HG03520 (cell line): ENCODE measurements around the gene PSME1.

Source experiments
- ATAC-seq: cut with Tn5 transposase; IDR thresholded peaks from one replicate; pipeline ENCODE4 v1.9.1; 2021; ENCODE audit warnings: mild to moderate bottlenecking, moderate library complexity; ENCODE audit not compliant: unreplicated experiment

Gene PSME1

GRCh38 chr14:24145690-24146452, 9.9 kb downstream of the PSME1 start:
- no peak for ATAC-seq

DNA sequence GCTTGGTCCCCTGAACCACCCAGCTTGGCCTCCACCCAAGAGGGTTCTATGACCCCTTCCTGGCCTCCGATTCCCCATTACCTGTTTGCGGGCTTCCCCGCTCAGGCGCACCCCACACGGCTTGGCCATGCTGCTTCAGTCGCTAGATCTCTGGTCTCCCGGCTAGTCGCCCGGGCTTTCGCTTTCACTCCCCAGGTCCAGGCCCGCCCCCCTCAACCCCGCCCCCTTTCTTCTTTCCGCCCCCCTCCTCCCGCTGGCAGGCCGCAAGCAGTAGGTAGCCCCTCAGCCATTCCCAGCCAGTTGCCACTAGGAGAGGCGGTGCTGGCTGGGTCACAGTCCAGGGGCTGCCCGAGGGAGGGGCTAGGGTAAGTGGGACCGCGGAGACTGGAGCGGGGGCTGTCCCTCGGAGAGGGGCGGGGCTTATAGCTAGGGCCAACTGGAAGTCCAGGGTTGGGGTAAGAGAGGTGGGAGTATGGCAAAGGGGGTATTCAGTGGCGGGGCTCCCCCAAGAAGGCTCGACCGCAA, 10.5 kb downstream of the PSME1 start, which contains the start of gene PSME2:
Gene PSME2, minus strand, starts transcription at position 158 of the 525 bp plus-strand sequence. Its CDS starts 29 bp downstream, at position 129.
- peak; percentile 54 for ATAC-seq

DNA sequence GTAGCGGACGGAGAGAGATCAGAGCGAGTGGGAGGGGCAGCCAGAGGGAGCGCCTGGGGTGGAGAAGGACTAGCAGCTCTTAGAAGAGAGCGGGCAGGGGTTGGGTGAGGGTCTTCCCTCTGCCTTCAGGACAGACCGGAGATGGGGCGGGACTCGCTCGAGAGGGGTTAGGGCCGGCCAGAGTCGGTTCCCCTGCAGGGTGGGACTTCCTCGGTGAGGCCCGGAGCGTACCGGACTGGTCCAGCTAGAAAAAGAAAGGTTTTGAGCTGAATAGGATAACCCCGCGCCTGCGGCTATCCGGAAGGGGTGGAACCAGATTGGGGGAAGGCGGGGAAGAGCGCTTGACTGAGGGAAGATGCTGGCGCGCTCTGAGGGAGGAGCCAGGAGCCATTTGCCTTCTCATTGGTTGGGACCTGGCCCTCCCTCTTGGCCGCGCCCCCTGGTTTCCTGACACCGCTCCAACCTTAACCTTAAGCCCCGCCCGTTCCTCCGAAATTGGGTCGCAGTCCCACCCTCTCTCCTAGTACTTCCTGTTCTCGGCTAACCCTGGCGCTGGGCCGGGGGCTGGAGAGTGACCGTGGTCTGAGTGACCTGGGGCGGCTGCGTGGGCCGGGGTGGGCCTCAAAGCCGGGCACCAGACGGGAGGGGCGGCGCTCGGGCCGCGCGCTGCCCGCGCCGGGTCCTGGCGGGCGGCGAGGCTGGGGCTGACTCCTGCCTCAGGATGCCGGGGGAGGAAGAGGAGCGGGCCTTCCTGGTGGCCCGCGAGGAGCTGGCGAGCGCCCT, 11.2 kb downstream of the PSME1 start, which contains the start of gene RNF31:
Gene RNF31, plus strand, starts transcription at position 521 of the 783 bp plus-strand sequence. Its CDS starts 201 bp downstream, at position 722.
- ATAC-seq: peak; percentile 81

DNA sequence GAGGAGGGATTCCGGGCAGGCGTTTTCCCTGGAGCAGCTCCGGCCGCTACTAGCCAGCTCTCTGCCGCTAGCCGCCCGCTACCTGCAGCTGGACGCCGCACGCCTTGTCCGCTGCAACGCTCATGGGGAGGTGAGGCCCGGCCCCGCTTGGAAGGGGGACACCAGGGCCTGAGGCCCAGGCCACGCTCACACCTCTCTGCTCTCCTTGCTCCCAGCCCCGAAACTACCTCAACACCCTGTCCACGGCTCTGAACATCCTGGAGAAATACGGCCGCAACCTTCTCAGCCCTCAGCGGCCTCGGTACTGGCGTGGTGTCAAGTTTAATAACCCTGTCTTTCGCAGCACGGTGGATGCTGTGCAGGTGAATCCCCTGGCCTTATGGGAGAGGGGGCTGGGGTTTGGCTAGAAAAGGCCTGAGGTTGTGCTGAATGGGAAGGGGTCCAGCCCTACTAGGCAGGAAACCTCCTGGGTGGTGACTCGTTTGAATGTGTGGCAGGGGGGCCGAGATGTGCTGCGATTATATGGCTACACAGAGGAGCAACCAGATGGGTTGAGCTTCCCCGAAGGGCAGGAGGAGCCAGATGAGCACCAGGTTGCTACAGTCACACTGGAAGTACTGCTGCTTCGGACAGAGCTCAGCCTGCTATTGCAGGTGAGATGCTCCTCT, 11.9 kb downstream of the PSME1 start:
- no peak for ATAC-seq

DNA sequence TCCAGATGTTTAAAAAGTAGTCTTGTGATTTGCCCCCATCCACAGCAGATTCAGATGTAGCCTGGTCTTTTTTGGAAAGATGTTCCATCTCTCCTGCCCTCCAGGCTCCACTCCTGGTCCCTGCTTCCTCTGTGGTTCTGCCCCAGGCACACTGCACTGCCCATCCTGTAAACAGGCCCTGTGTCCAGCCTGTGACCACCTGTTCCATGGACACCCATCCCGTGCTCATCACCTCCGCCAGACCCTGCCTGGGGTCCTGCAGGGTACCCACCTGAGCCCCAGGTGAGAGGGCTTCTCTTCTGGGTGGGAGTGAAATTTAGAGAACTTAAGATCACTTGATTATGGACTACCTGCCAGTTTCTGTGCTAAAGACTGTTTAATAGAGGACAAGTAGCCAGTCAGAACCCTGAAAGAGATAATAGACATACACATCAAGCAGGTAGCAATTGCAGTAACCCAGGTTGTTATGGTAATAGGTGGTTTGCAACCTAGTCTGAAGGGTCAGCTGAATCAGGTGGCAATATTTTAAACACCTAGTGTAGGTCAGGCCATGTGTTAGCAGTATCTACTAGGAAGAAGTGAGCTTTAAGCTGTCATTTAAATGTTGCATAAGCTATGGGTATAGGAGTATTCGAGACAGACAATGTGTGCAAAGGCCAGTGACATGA, 13.4 kb downstream of the PSME1 start:
- ATAC-seq: no peak

DNA sequence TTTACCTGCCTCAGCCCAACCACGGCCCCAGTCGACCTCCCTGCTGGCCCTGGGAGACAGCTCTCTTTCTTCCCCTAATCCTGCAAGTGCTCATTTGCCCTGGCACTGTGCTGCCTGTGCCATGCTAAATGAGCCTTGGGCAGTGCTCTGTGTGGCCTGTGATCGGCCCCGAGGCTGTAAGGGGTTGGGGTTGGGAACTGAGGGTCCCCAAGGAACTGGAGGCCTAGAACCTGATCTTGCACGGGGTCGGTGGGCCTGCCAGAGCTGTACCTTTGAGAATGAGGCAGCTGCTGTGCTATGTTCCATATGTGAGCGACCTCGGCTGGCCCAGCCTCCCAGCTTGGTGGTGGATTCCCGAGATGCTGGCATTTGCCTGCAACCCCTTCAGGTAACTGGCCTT, 14.1 kb downstream of the PSME1 start:
- ATAC-seq: no peak

GRCh38 chr14:24150567-24150966, 14.6 kb downstream of the PSME1 start:
- ATAC-seq: no peak

DNA sequence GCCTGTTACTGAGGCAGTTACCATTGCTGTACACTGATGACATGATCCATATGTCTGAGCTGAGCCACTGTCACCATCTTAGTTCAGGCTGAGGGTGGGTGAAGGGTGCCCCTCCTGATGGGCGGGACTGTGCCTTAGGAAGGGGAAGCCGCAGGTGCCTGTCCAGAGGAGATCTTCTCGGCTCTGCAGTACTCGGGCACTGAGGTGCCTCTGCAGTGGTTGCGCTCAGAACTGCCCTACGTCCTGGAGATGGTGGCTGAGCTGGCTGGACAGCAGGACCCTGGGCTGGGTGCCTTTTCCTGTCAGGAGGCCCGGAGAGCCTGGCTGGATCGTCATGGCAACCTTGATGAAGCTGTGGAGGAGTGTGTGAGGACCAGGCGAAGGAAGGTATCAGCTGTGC, 15.0 kb downstream of the PSME1 start:
- no peak for ATAC-seq

DNA sequence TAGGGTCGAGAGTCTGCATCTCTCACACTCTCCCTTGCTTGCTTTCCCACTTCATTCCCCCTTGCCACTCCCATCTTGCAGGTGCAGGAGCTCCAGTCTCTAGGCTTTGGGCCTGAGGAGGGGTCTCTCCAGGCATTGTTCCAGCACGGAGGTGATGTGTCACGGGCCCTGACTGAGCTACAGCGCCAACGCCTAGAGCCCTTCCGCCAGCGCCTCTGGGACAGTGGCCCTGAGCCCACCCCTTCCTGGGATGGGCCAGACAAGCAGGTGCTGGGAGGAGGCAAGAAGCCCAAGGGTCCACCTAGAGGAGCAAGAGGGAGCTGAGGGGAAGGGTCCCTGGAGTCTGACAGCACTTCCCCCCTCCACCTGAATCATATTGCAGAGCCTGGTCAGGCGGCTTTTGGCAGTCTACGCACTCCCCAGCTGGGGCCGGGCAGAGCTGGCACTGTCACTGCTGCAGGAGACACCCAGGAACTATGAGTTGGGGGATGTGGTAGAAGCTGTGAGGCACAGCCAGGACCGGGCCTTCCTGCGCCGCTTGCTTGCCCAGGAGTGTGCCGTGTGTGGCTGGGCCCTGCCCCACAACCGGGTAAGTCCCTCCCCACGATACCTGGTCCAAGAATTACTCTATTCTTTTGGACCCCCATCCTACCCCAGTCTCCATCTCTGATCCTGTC, 15.5 kb downstream of the PSME1 start:
- ATAC-seq: no peak

DNA sequence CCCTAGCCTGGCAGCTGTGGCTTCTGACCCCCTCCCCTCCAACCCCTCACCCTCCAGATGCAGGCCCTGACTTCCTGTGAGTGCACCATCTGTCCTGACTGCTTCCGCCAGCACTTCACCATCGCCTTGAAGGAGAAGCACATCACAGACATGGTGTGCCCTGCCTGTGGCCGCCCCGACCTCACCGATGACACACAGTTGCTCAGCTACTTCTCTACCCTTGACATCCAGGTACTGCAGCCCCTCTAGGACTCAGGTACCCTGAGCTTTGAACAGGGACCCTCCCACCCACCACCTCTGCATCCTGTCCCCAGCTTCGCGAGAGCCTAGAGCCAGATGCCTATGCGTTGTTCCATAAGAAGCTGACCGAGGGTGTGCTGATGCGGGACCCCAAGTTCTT, 19.1 kb downstream of the PSME1 start:
- no peak for ATAC-seq

DNA sequence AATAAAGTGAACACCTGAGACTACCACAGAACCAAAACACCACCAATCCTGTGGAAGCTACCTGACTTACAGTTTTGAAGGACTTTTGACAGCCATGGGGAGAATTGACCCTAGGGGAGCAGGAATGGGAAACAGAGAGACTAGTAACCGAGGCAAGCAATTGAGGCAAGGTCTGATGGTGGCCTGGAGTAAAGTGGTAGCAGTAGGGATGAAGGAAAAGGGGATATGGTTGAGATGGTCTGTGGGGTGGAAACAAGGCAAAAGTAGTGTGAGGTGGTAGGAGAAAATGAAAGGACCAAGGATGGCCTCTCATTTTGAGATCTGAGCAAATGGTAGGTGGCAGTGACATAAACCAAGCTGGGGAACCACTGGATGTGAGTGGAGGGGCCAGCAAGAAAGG, 20.8 kb downstream of the PSME1 start:
- no peak for ATAC-seq

- ATAC-seq: no peak
Measured at GRCh38 chr14:24157331-24157730, 21.3 kb downstream of the PSME1 start.

DNA sequence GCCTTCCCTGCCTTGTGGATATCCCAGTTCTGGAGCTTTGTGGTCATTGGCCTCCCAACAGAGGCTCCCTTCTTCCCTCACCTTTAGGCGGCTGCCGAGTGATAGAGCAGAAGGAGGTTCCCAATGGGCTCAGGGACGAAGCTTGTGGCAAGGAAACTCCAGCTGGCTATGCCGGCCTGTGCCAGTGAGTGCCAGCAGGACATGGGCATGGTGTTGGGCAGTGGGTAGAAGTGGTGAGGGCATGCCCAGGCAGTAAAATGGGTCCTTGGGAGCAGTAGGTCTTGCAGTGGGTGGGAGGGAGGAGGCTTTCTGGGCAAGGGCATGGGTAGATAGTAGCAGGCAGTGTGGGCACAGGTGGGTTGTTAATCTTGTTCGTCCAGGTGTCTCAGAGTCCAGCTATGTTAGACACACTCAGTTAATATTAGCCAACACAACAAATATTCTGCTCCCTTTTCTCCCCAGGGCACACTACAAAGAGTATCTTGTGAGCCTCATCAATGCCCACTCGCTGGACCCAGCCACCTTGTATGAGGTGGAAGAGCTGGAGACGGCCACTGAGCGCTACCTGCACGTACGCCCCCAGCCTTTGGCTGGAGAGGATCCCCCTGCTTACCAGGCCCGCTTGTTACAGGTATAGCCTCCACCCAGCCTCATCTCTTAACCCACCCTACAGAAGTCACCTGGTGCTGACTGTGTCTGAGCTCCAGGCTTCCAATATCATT, 23.9 kb downstream of the PSME1 start:
- ATAC-seq: no peak

DNA sequence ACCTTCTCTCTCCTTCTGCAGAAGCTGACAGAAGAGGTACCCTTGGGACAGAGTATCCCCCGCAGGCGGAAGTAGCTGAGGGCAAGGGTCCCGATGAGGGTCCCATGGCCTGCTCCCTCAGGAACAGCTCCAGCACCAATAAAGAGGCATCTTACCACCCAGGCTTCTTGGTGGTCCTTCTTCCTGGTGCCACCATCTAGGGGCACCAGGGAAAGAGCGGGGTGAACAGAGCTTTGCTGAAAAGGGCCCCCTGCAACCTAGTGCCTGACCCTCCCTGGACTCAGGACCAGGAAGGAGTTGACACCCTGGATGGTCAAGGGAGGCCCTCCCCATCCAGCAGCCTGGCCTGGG, 24.5 kb downstream of the PSME1 start:
- ATAC-seq: no peak

- peak; percentile 72 for ATAC-seq
Measured at GRCh38 chr14:24160850-24161804, 25.1 kb downstream of the PSME1 start, which contains the start of gene IRF9. IRF9 (plus strand) TSS chr14:24161265; CDS start chr14:24162145, 880 bp downstream.

DNA sequence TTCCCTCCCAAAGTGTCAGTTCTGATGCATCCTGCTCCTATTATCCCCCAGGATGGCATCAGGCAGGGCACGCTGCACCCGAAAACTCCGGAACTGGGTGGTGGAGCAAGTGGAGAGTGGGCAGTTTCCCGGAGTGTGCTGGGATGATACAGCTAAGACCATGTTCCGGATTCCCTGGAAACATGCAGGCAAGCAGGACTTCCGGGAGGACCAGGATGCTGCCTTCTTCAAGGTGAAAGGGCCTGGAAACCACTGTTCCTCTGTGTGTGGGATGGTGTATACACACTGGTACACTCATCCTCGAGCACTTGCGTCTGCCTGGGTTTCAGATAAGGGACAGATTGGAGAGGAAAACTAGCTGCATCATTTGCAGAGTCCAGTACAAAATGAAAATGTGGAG, 26.1 kb downstream of the PSME1 start:
- ATAC-seq: no peak

- ATAC-seq: no peak
Measured at GRCh38 chr14:24164518-24164991, 28.6 kb downstream of the PSME1 start.

DNA sequence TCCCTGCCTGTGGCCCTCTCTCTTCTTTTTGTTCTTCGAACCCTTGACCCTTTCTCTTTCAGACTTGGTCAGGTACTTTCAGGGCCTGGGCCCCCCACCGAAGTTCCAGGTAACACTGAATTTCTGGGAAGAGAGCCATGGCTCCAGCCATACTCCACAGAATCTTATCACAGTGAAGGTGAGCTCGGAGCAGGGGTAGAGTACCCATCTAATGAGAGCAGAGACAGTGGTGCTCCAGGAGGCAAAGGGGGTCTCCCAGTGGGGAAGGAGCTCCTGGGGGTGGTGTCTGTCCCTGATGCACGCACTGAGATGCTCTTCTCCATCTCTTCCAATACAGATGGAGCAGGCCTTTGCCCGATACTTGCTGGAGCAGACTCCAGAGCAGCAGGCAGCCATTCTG, 29.8 kb downstream of the PSME1 start:
- ATAC-seq: no peak
